SU-DHL-6 (cell line): ENCODE measurements around the gene SMTNL2.

Experiments
- H2AFZ ChIP-seq: fragments of 200-600 bp; sonication (generic); 2 replicates; pipeline ENCODE4 v1.6.1; 2014; ENCODE audit warnings: low read depth, mild to moderate bottlenecking, moderate library complexity, mixed read lengths, antibody characterized with exemption, low read length; ENCODE audit not compliant: severe bottlenecking
- H3F3A ChIP-seq: fragments of 200-600 bp; shearing (Covaris generic); 2 replicates; pipeline ENCODE4 v1.6.0; 2016; ENCODE audit warnings: antibody characterized with exemption, mild to moderate bottlenecking; ENCODE audit not compliant: insufficient read depth
- H3K27ac ChIP-seq: fragments of 200-600 bp; sonication (generic); 2 replicates; pipeline ENCODE4 v1.5.1; 2016; ENCODE audit warnings: low read depth, mild to moderate bottlenecking, low read length, moderate library complexity, mixed read lengths
- H3K27me3 ChIP-seq: fragments of 200-600 bp; sonication (generic), shearing (Covaris generic); 2 replicates; pipeline ENCODE4 v1.6.0; 2014; ENCODE audit warnings: mild to moderate bottlenecking, low read length
- H3K36me3 ChIP-seq: fragments of 200-600 bp; sonication (generic); 2 replicates; pipeline ENCODE4 v1.6.1; 2014; ENCODE audit warnings: mild to moderate bottlenecking, low read length, mixed read lengths
- H3K4me2 ChIP-seq: fragments of 300-600, 200-600 bp; shearing (Covaris generic), sonication (generic); 2 replicates; pipeline ENCODE4 v1.6.0; 2014; ENCODE audit warnings: low read length, low read depth, mild to moderate bottlenecking; ENCODE audit not compliant: poor library complexity, severe bottlenecking
- H3K4me3 ChIP-seq: fragments of 200-600 bp; sonication (generic); 2 replicates; pipeline ENCODE4 v1.5.1; 2014; ENCODE audit warnings: antibody characterized with exemption, low read length, mild to moderate bottlenecking, mixed read lengths; ENCODE audit not compliant: insufficient read depth, poor library complexity, severe bottlenecking
- H3K79me2 ChIP-seq: fragments of 200-600 bp; sonication (generic); 2 replicates; pipeline ENCODE4 v1.6.1; 2014; ENCODE audit warnings: mild to moderate bottlenecking, low read length, moderate library complexity; ENCODE audit not compliant: insufficient read depth
- H3K9ac ChIP-seq: fragments of 200-600 bp; sonication (generic); 2 replicates; pipeline ENCODE4 v1.7.0; 2014; ENCODE audit warnings: mild to moderate bottlenecking, low read length
- H3K9me2 ChIP-seq: fragments of 200-600 bp; sonication (generic); replicated peaks from 2 replicates; pipeline ENCODE4 v1.6.1; 2014; ENCODE audit warnings: low read length; ENCODE audit not compliant: insufficient read depth
- H3K9me3 ChIP-seq: fragments of 200-600 bp; sonication (generic); 2 replicates; pipeline ENCODE4 v1.6.1; 2014; ENCODE audit warnings: low read length, mixed read lengths; ENCODE audit not compliant: insufficient read depth
- H4K20me1 ChIP-seq: fragments of 200-600 bp; sonication (generic); 2 replicates; pipeline ENCODE4 v1.6.1; 2014; ENCODE audit warnings: low read depth, mild to moderate bottlenecking, antibody characterized with exemption, low read length, moderate library complexity, mixed read lengths
- EZH2phosphoT487 ChIP-seq: fragments of 200-600 bp; sonication (generic), shearing (Covaris generic); conservative IDR thresholded peaks from 2 replicates; pipeline ENCODE4 v1.6.1; 2018; ENCODE audit warnings: mild to moderate bottlenecking, antibody characterized with exemption, low read length, moderate library complexity, mixed read lengths
- TF ChIP-seq, protein P1 (sequence below): fragments of 200-600 bp; sonication (generic); IDR thresholded peaks from one replicate; pipeline ENCODE4 v1.5.1; 2017; ENCODE audit warnings: antibody characterized with exemption, mild to moderate bottlenecking, low read length, moderate library complexity; ENCODE audit not compliant: insufficient read depth, poor library complexity, severe bottlenecking

The SMTNL2 gene

DNA sequence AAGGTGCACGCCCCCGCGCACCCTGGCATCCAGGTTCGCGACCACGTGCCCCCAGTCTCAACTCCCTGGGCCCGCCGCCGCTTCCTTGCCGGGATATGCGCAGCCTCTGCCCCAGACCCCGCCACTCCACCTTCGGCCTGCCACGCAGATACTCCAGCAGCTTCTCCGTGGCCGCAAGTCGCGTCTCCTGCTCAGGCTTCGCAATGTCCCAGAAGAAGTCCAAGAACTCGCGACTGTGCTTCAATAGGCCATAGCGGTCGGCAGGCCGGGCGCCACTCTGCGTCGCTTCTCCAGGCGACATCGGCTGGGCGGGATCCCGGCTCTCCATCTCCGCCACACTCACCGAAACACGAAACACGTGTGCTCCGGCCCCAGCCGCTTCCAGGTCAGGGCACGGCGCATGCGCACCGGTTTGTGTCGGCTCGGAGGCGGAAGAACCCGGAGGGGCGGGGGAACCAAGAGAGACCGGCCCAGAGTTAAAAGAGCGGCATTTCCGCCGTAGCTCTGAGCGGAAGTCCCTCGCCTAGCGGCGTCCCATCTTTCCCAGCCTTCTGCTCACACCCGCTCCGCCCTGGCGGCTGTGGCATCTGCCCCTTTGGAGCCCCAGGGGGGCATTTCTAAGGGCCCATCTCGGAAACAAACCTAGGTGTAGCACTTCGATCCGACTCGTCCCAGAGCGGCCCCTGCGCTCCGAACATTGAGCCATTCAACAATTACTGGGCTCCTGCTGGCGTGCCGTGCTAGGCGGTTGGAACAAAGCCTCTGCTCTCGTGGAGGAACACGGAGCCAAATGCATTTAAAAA lies 29.1 kb upstream of the SMTNL2 start, which contains the start of gene MYBBP1A:
TSS of gene MYBBP1A (minus strand) at position 388 of the 803 bp plus-strand sequence. CDS start at position 328, 60 bp downstream.
- peak within 1 kb of the TSS; percentile 91 for H2AFZ ChIP-seq
- no peaks in the 10 kb centered on the region for H3K9me2 ChIP-seq
- no peaks in the 10 kb centered on the region for H4K20me1 ChIP-seq
- H3K27ac ChIP-seq: peak within 1 kb of the TSS; percentile 38
- no peak for TF ChIP-seq EZH2phosphoT487
- TF ChIP-seq, protein P1, sequence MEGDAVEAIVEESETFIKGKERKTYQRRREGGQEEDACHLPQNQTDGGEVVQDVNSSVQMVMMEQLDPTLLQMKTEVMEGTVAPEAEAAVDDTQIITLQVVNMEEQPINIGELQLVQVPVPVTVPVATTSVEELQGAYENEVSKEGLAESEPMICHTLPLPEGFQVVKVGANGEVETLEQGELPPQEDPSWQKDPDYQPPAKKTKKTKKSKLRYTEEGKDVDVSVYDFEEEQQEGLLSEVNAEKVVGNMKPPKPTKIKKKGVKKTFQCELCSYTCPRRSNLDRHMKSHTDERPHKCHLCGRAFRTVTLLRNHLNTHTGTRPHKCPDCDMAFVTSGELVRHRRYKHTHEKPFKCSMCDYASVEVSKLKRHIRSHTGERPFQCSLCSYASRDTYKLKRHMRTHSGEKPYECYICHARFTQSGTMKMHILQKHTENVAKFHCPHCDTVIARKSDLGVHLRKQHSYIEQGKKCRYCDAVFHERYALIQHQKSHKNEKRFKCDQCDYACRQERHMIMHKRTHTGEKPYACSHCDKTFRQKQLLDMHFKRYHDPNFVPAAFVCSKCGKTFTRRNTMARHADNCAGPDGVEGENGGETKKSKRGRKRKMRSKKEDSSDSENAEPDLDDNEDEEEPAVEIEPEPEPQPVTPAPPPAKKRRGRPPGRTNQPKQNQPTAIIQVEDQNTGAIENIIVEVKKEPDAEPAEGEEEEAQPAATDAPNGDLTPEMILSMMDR: no peak
- no peaks in the 10 kb centered on the region for H3K36me3 ChIP-seq
- peaks cover 22% of the 10 kb centered on the region for H3K79me2 ChIP-seq
- H3F3A ChIP-seq: no peaks in the 10 kb centered on the region
- H3K27me3 ChIP-seq: no peaks in the 10 kb centered on the region
- H3K4me2 ChIP-seq: peak within 1 kb of the TSS; percentile 93
- H3K4me3 ChIP-seq: peak within 1 kb of the TSS; percentile 87
- peak within 1 kb of the TSS; percentile 77 for H3K9ac ChIP-seq
- no peaks in the 10 kb centered on the region for H3K9me3 ChIP-seq

DNA sequence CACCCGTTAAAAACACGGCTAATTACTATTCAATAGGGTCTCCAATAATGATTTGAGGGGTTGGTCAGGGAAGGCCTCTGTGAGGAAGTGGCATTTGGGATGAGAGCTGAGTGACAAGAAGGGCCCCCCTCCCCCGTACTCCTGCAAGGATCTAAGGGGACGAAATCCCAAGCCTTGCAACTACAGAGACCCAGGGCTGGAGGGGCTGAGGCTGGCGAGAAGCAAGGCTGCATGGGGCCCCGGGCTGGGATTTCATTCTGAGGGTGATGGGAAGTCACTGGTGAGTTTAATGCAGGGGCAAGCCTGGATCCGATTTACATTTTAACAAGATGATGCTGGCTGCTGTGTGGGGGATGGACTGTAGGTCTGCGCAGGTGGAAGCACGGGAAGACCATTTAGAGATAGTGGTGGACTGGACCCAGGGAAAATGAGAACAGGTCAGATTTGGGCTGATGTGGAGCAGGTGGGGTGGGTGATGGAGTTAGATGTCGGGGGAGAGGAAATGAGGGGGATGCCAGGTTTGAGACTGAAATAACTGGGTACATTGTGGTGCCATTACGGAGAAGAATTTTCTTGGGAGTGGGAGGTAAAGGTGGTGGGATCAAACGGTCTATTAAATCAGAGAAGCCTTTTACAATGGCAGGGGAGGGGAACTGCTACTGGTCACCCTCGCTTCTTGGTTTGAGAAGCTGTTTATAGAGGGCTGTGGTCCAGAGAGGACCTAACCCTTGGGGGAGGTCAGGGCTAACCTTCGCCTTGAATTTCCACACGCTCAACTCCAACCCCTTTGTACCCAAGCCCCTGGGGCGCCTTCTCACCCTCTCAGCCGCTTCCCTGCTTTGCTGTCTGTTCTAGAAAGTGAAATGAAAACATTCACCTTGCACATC lies 28.2 kb upstream of the SMTNL2 start:
- TF ChIP-seq, protein P1: no peak
- TF ChIP-seq EZH2phosphoT487: no peak
- Histone ChIP-seq H3K4me2 (peak overlapping the region; percentile 93), H2AFZ (peak overlapping the region; percentile 91)

GRCh38 chr17:4556996-4557395 lies 27.3 kb upstream of the SMTNL2 start:
- Histone ChIP-seq H3K27ac (no peak overlapping the region), H3K27me3 (no peaks in the 10 kb centered on the region), H2AFZ (no peak overlapping the region), H3K4me3 (no peak overlapping the region), H3K79me2 (peaks cover 22% of the 10 kb centered on the region), H4K20me1 (no peaks in the 10 kb centered on the region), H3K36me3 (no peaks in the 10 kb centered on the region), H3K9me3 (no peaks in the 10 kb centered on the region), H3K9ac (no peak overlapping the region), H3F3A (no peaks in the 10 kb centered on the region), H3K9me2 (no peaks in the 10 kb centered on the region), H3K4me2 (no peak overlapping the region)
- no peak for TF ChIP-seq EZH2phosphoT487
- TF ChIP-seq, protein P1: no peak

More for the DNA sequence above, 28.2 kb upstream of the SMTNL2 start:
- Histone ChIP-seq H3K27ac (no peak overlapping the region), H3K9me2 (no peaks in the 10 kb centered on the region), H3F3A (no peaks in the 10 kb centered on the region), H3K79me2 (peaks cover 22% of the 10 kb centered on the region), H3K27me3 (no peaks in the 10 kb centered on the region), H3K9ac (peak overlapping the region; percentile 77), H3K9me3 (no peaks in the 10 kb centered on the region), H3K36me3 (no peaks in the 10 kb centered on the region), H4K20me1 (no peaks in the 10 kb centered on the region), H3K4me3 (peak overlapping the region; percentile 87)
